Measurements from ENCODE around the gene NPIPB2.

GRCh38 chr16:11890231-11890965 lies 51.4 kb downstream of the NPIPB2 start:
- TF ChIP-seq, protein P1, sequence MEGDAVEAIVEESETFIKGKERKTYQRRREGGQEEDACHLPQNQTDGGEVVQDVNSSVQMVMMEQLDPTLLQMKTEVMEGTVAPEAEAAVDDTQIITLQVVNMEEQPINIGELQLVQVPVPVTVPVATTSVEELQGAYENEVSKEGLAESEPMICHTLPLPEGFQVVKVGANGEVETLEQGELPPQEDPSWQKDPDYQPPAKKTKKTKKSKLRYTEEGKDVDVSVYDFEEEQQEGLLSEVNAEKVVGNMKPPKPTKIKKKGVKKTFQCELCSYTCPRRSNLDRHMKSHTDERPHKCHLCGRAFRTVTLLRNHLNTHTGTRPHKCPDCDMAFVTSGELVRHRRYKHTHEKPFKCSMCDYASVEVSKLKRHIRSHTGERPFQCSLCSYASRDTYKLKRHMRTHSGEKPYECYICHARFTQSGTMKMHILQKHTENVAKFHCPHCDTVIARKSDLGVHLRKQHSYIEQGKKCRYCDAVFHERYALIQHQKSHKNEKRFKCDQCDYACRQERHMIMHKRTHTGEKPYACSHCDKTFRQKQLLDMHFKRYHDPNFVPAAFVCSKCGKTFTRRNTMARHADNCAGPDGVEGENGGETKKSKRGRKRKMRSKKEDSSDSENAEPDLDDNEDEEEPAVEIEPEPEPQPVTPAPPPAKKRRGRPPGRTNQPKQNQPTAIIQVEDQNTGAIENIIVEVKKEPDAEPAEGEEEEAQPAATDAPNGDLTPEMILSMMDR (conservative IDR thresholded peaks at IDR 0.05 in 1 of 2, IDR thresholded peaks at IDR 0.05 in 1 of 2; ENCODE audit: low read depth in 1 of 2, low read length in 2 of 2): no peak
- no peak for TF ChIP-seq EZH2 (IDR thresholded peaks at IDR 0.05; ENCODE audit: low read length, missing control alignments)

All from fibroblast of lung (primary cell).